Large intestine (tissue), 3 donors: ENCODE results near the gene MADCAM1. TPM values are rescaled to one million over a fixed set of nuclear protein-coding genes. Genes with fewer than 3 reads are reported as not detected.

Experiments used
- DNase-seq, 2 donors: peaks; one replicate each; pipeline versions ENCODE4 v3.0.0 to v3.0.0-alpha.2; 2013
- H3K27ac ChIP-seq: one replicate; pipeline ENCODE4 v1.5.1; 2013; ENCODE audit warnings: low read length
- H3K27me3 ChIP-seq: 2 replicates; pipeline ENCODE4 v1.6.1; 2013; ENCODE audit warnings: low read length; ENCODE audit not compliant: control insufficient read depth, insufficient read depth
- H3K36me3 ChIP-seq: 2 replicates; pipeline ENCODE4 v1.6.1; 2013; ENCODE audit warnings: low read length; ENCODE audit not compliant: control insufficient read depth, insufficient read depth
- H3K4me1 ChIP-seq: one replicate; pipeline ENCODE4 v1.6.1; 2013; ENCODE audit warnings: low read length; ENCODE audit not compliant: control insufficient read depth, insufficient read depth
- H3K4me3 ChIP-seq: one replicate; pipeline ENCODE4 v1.5.1; 2013; ENCODE audit warnings: low read length
- H3K9me3 ChIP-seq: one replicate; pipeline ENCODE4 v1.6.1; 2013; ENCODE audit warnings: mild to moderate bottlenecking, low read depth, low read length, moderate library complexity; ENCODE audit not compliant: control insufficient read depth
- WGBS: methylation state at CpG from one replicate; pipeline ENCODE4 v1.1.5; 2013; ENCODE audit warnings: low lambda C conversion rate; ENCODE audit not compliant: insufficient coverage; 5-methylcytosine and 5-hydroxymethylcytosine counted together
- polyA plus RNA-seq: library from polyadenylated mRNA; unstranded; fragments of 120-200 nt; gene quantifications from one replicate; pipeline ENCODE4 v1.2.1, GENCODE V29; 2013

The MADCAM1 gene
- polyA plus RNA-seq, 1 donor, result 10.7 TPM

GRCh38 chr19:535017-535835, 38.9 kb downstream of the MADCAM1 start:
- no peak overlapping the region for H3K4me3 ChIP-seq
- H3K9me3 ChIP-seq, result peaks cover 3% of the 10 kb centered on the region
- H3K27me3 ChIP-seq, result no peaks in the 10 kb centered on the region
- DNase-seq, result no peak
- no peak overlapping the region for H3K27ac ChIP-seq
- H3K36me3 ChIP-seq, result peaks cover 50% of the 10 kb centered on the region
- WGBS, result 60% methylated on average over 1 of the region's 16 CpGs
- H3K4me1 ChIP-seq, result peaks cover 17% of the 10 kb centered on the region

GRCh38 chr19:536031-536880, 40.0 kb downstream of the MADCAM1 start:
- Histone ChIP-seq H3K9me3 (peaks cover 3% of the 10 kb centered on the region), H3K36me3 (peaks cover 56% of the 10 kb centered on the region), H3K27me3 (no peaks in the 10 kb centered on the region), H3K4me1 (peaks cover 12% of the 10 kb centered on the region), H3K27ac (no peak overlapping the region), H3K4me3 (no peak overlapping the region)
- DNase-seq, result no peak
- WGBS, result no CpG with 5 or more reads among the region's 55 CpGs

GRCh38 chr19:536881-537404, 40.7 kb downstream of the MADCAM1 start:
- no peak overlapping the region for H3K27ac ChIP-seq
- peaks cover 3% of the 10 kb centered on the region for H3K9me3 ChIP-seq
- DNase-seq, result no peak
- H3K4me3 ChIP-seq, result no peak overlapping the region
- peaks cover 63% of the 10 kb centered on the region for H3K36me3 ChIP-seq
- H3K4me1 ChIP-seq, result peaks cover 12% of the 10 kb centered on the region
- H3K27me3 ChIP-seq, result no peaks in the 10 kb centered on the region
- WGBS, result no CpG with 5 or more reads among the region's 26 CpGs

GRCh38 chr19:538641-539428, 42.5 kb downstream of the MADCAM1 start:
- Histone ChIP-seq H3K4me1 (peaks cover 6% of the 10 kb centered on the region), H3K27ac (no peak overlapping the region), H3K27me3 (no peaks in the 10 kb centered on the region), H3K36me3 (peaks cover 73% of the 10 kb centered on the region), H3K9me3 (no peaks in the 10 kb centered on the region), H3K4me3 (no peak overlapping the region)
- no peak for DNase-seq
- WGBS, result no CpG with 5 or more reads among the region's 40 CpGs

GRCh38 chr19:539429-540030, 43.2 kb downstream of the MADCAM1 start:
- Histone ChIP-seq H3K36me3 (peaks cover 71% of the 10 kb centered on the region), H3K9me3 (no peaks in the 10 kb centered on the region), H3K27me3 (no peaks in the 10 kb centered on the region), H3K27ac (no peak overlapping the region), H3K4me1 (no peaks in the 10 kb centered on the region), H3K4me3 (no peak overlapping the region)
- no peak for DNase-seq
- no CpG with 5 or more reads among the region's 30 CpGs for WGBS

- no peak for DNase-seq
- Histone ChIP-seq H3K27ac (no peak overlapping the region), H3K4me1 (no peaks in the 10 kb centered on the region), H3K9me3 (no peaks in the 10 kb centered on the region), H3K4me3 (no peak overlapping the region), H3K27me3 (no peaks in the 10 kb centered on the region), H3K36me3 (peaks cover 58% of the 10 kb centered on the region)
- no CpG with 5 or more reads among the region's 51 CpGs for WGBS
These were observed 44.8 kb downstream of the MADCAM1 start for GRCh38 chr19:540867-541637.

GRCh38 chr19:541699-542098, 45.4 kb downstream of the MADCAM1 start:
- Histone ChIP-seq H3K4me1 (no peaks in the 10 kb centered on the region), H3K27ac (no peak overlapping the region), H3K27me3 (no peaks in the 10 kb centered on the region), H3K9me3 (no peaks in the 10 kb centered on the region), H3K36me3 (peaks cover 52% of the 10 kb centered on the region), H3K4me3 (no peak overlapping the region)
- no CpG with 5 or more reads among the region's 26 CpGs for WGBS
- DNase-seq, result no peak

GRCh38 chr19:542173-542866, 46.0 kb downstream of the MADCAM1 start:
- H3K4me3 ChIP-seq, result no peak overlapping the region
- H3K27me3 ChIP-seq, result no peaks in the 10 kb centered on the region
- H3K4me1 ChIP-seq, result no peaks in the 10 kb centered on the region
- H3K9me3 ChIP-seq, result no peaks in the 10 kb centered on the region
- peaks cover 47% of the 10 kb centered on the region for H3K36me3 ChIP-seq
- no CpG with 5 or more reads among the region's 34 CpGs for WGBS
- no peak for DNase-seq
- H3K27ac ChIP-seq, result no peak overlapping the region
